HFFc6 (cell line): ENCODE data around the gene SNX6. TPM values are rescaled to one million over a fixed set of nuclear protein-coding genes. Genes with fewer than 3 reads are reported as not detected.

Source experiments
- DNase-seq: peaks from one replicate; pipeline ENCODE4 v3.0.0-alpha.2; 2018
- H3K27ac Mint-ChIP-seq: 2 replicates; pipeline ENCODE4 v1.8.0; 2020; ENCODE audit warnings: mild to moderate bottlenecking, mixed read lengths
- H3K27me3 Mint-ChIP-seq: 2 replicates; pipeline ENCODE4 v1.8.0; 2021; ENCODE audit warnings: mild to moderate bottlenecking, moderate library complexity, mixed read lengths; ENCODE audit not compliant: insufficient read depth
- H3K36me3 Mint-ChIP-seq: 2 replicates; pipeline ENCODE4 v1.8.0; 2021; ENCODE audit warnings: low read depth, mixed read lengths
- H3K4me1 Mint-ChIP-seq: 2 replicates; pipeline ENCODE4 v1.8.0; 2020; ENCODE audit warnings: low read depth, mixed read lengths
- H3K4me3 Mint-ChIP-seq: 2 replicates; pipeline ENCODE4 v1.8.0; 2020; ENCODE audit warnings: mild to moderate bottlenecking, moderate library complexity, mixed read lengths
- H3K9me3 Mint-ChIP-seq: 2 replicates; pipeline ENCODE4 v1.8.0; 2020; ENCODE audit warnings: mild to moderate bottlenecking, mixed read lengths
- total RNA-seq, 6 experiments: library from RNA; stranded (reverse); fragmentation: NEBNext Ultra II Directional; extraction: Animal tissue kit (Norgen Biotek cat#: 25700); gene quantifications; 2 replicates in 1 of 6; 3 replicates in 5 of 6; pipeline ENCODE4 v1.2.3, GENCODE V29; 2021
- TF ChIP-seq, protein P1 (sequence below): fragments of 200-600 bp; sonication (generic); IDR thresholded peaks from 2 replicates; pipeline ENCODE4 v1.5.0; 2021; ENCODE audit warnings: antibody characterized with exemption, mild to moderate bottlenecking

SNX6 gene
- total RNA-seq, 6 experiments from 2014 or later, result 117 to 138 (median 130) TPM

DNA sequence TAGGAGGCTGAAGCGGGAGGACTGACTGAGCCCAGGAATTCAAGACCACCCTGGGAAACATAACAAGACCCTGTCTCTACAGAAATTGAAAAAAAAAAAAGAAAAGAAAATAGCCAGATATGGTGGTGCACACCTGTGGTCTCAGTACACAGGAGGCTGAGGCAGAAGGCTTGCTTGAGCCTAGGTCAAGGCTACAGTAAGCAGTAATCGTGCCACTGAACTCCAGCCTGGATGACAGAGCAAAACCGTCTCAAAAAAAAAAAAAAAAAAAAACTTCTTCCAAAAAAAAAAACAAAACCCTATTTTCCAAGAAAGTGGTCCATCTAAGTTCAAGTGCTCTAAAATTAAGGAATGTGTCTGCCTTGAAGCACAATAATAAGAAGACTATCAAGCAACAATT, 19.8 kb downstream of the SNX6 start:
- Mint-ChIP-seq H3K27ac (no peak overlapping the region), H3K4me3 (no peak overlapping the region), H3K36me3 (peaks cover 13% of the 10 kb centered on the region), H3K9me3 (no peaks in the 10 kb centered on the region), H3K4me1 (peaks cover 12% of the 10 kb centered on the region), H3K27me3 (no peaks in the 10 kb centered on the region; the same call in 1 of the 2 replicates)
- DNase-seq, result no peak
- TF ChIP-seq, protein P1, sequence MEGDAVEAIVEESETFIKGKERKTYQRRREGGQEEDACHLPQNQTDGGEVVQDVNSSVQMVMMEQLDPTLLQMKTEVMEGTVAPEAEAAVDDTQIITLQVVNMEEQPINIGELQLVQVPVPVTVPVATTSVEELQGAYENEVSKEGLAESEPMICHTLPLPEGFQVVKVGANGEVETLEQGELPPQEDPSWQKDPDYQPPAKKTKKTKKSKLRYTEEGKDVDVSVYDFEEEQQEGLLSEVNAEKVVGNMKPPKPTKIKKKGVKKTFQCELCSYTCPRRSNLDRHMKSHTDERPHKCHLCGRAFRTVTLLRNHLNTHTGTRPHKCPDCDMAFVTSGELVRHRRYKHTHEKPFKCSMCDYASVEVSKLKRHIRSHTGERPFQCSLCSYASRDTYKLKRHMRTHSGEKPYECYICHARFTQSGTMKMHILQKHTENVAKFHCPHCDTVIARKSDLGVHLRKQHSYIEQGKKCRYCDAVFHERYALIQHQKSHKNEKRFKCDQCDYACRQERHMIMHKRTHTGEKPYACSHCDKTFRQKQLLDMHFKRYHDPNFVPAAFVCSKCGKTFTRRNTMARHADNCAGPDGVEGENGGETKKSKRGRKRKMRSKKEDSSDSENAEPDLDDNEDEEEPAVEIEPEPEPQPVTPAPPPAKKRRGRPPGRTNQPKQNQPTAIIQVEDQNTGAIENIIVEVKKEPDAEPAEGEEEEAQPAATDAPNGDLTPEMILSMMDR, result no peak

DNA sequence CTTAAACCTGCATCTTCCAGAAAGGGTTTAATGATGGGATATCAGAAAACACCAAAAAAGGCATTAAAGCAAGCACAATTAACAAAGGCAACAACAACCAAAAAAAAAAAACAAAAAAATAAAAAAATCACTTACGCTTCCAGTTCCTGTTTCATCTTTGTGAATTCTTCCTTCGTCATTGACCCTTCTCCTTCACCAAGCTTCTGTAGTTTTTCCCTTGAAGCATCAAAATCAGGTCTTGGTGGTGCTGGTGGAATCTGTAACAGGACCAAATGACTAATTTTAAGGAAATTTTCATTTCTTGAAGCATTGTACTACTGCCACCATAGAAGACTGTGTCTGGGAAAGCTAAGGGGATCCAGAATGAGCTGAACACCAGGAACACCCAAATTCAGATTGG, 24.5 kb downstream of the SNX6 start:
- DNase-seq, result no peak
- H3K27me3 Mint-ChIP-seq, result no peaks in the 10 kb centered on the region
- TF ChIP-seq, protein P1, result no peak
- H3K36me3 Mint-ChIP-seq, result peaks cover 33% of the 10 kb centered on the region
- peak overlapping the region; percentile 53 for H3K27ac Mint-ChIP-seq
- H3K9me3 Mint-ChIP-seq, result no peaks in the 10 kb centered on the region
- peaks cover 29% of the 10 kb centered on the region for H3K4me1 Mint-ChIP-seq
- H3K4me3 Mint-ChIP-seq, result no peak overlapping the region; the same call in 1 of the 2 replicates

DNA sequence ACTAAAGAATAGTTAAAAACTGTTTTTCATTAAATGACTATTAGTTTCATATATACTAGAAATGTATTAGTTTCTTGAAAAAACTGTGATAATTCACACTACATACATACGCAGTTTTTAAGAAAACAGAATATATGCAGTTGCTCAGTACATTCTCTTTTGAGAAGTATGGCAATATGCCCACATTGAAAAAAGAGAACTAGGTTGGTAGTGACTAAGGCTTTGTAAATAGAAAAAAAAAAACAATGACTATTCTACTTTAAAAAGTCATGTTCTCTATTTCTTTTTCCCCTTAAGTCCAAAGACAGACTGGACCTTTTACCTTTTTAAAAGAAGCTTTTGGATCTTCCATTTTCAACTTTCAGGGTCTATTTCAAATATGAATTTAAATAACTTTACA, 25.0 kb downstream of the SNX6 start:
- TF ChIP-seq, protein P1, result no peak
- peaks cover 38% of the 10 kb centered on the region for H3K36me3 Mint-ChIP-seq

DNA sequence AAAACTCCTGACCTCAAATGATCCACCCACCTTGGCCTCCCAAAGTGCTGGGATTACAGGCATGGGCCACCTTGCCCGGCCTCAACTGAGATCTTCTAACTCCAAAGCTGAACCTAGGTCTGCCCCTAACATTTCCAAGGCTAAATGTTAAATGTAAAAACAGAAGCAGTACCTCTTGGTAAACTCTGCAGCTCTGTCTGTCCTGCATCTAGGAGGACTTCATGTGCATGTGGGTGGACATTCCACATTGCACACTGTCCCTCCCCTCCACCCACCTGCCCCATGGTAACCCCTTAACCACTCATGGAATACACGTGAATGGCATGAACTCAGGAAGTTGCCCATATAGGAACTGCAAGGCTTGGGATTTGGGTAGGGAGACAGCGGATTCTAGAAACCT, 33.1 kb downstream of the SNX6 start:
- no peak for DNase-seq
- H3K27ac Mint-ChIP-seq, result no peak overlapping the region
- no peaks in the 10 kb centered on the region for H3K9me3 Mint-ChIP-seq
- peaks cover 38% of the 10 kb centered on the region for H3K36me3 Mint-ChIP-seq
- TF ChIP-seq, protein P1, result no peak
- peaks cover 28% of the 10 kb centered on the region; the same call in 1 of the 2 replicates for H3K4me1 Mint-ChIP-seq
- H3K4me3 Mint-ChIP-seq, result no peak overlapping the region
- H3K27me3 Mint-ChIP-seq, result no peaks in the 10 kb centered on the region

More for the DNA sequence above, 25.0 kb downstream of the SNX6 start:
- Mint-ChIP-seq H3K9me3 (no peaks in the 10 kb centered on the region), H3K27me3 (no peaks in the 10 kb centered on the region), H3K4me1 (peaks cover 33% of the 10 kb centered on the region), H3K4me3 (no peak overlapping the region; the same call in 1 of the 2 replicates), H3K27ac (peak overlapping the region; percentile 53; the same call in 1 of the 2 replicates)
- DNase-seq, result peak; percentile 41

DNA sequence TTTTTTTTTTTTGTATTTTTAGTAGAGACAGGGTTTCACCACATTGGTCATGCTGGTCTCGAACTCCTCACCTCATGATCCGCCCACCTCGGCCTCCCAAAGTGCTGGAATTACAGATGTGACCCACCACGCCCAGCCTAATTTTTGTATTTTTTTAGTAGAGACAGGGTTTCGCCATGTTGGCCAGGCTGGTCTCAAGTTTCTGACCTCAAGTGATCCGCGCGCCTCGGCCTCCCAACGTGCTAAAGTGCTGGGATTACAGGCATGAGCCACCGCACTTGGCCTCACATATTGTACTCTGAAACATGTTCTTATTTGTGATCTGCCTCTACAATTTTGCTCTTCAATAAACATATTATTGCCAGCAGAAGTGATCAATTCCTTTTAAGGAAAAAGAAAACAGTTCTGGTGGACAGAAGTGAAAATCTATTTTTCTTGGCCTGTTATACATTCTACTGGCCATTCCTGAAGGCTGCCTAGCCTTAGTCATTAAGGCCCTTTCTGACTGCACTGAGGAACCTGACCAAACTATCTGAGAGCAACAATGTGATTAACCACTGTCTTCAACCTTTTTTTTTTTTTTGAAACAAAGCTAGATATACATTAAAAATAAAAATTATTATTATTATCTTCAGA, 36.1 kb downstream of the SNX6 start:
- peaks cover 35% of the 10 kb centered on the region for H3K36me3 Mint-ChIP-seq
- H3K9me3 Mint-ChIP-seq, result no peaks in the 10 kb centered on the region
- TF ChIP-seq, protein P1, result no peak
- no peak overlapping the region for H3K4me3 Mint-ChIP-seq
- no peaks in the 10 kb centered on the region for H3K27me3 Mint-ChIP-seq
- peaks cover 12% of the 10 kb centered on the region; the same call in 1 of the 2 replicates for H3K4me1 Mint-ChIP-seq
- DNase-seq, result peak; percentile 18
- H3K27ac Mint-ChIP-seq, result 0 out of 2 replicates have a peak overlapping the region, but pooled peaks have one; percentile 17
